H1 (cell line): ENCODE results near the gene CEP152. TPM values are rescaled to one million over a fixed set of nuclear protein-coding genes. Genes with fewer than 3 reads are reported as not detected.

Source experiments
- CTCF ChIA-PET: fragments of 300-600 bp; sonication (Branson Sonifier 250); formaldehyde crosslinking; loops from one replicate; lab custom pipeline; 2021; ENCODE audit not compliant: partially characterized antibody; lab: Charles Lee
- POLR2A ChIA-PET: fragments of 300-600 bp; sonication (Branson Sonifier 250); formaldehyde crosslinking; loops from one replicate; lab custom pipeline; 2021; ENCODE audit warnings: inconsistent platforms; ENCODE audit not compliant: partially characterized antibody; lab: Charles Lee
- DNase-seq, 2 experiments: peaks; one replicate each; pipeline versions ENCODE4 v3.0.0 to v3.0.0-alpha.2; 2010 to 2022; ENCODE audit warnings: low spot score in 2 of 2, low read depth in 1 of 2, mixed read lengths in 1 of 2
- FAIRE-seq: peaks from 2 replicates; lab custom pipeline; 2011; peaks lifted over from hg19 to GRCh38; lab: Jason Lieb, UNC
- H2AFZ ChIP-seq: 2 replicates; pipeline ENCODE4 v1.8.1; 2012; ENCODE audit warnings: low read length, inconsistent platforms
- H2AK5ac ChIP-seq: 2 replicates; pipeline ENCODE4 v1.6.1; 2013; ENCODE audit warnings: low read depth, low read length
- H2BK120ac ChIP-seq: replicated peaks from 2 replicates; pipeline ENCODE3; 2013; ENCODE audit warnings: low read depth, low read length, inconsistent platforms
- H2BK12ac ChIP-seq: 2 replicates; pipeline ENCODE4 v1.6.1; 2013; ENCODE audit warnings: low read depth, low read length
- H2BK15ac ChIP-seq: 2 replicates; pipeline ENCODE4 v1.6.1; 2013; ENCODE audit warnings: low read length
- H2BK20ac ChIP-seq: 2 replicates; pipeline ENCODE4 v1.6.1; 2013; ENCODE audit warnings: low read length
- H2BK5ac ChIP-seq: 2 replicates; pipeline ENCODE4 v1.6.1; 2013; ENCODE audit warnings: low read depth, low read length
- H3K14ac ChIP-seq: 2 replicates; pipeline ENCODE4 v1.6.1; 2013; ENCODE audit warnings: inconsistent platforms; ENCODE audit not compliant: insufficient read length
- H3K18ac ChIP-seq: 2 replicates; pipeline ENCODE4 v1.6.1; 2013; ENCODE audit warnings: low read length; ENCODE audit errors: extremely low read depth
- H3K23ac ChIP-seq: 2 replicates; pipeline ENCODE4 v1.6.1; 2013; ENCODE audit warnings: inconsistent platforms; ENCODE audit not compliant: insufficient read length
- H3K23me2 ChIP-seq: 2 replicates; pipeline ENCODE4 v1.6.1; 2013; ENCODE audit warnings: low read depth, low read length
- H3K27ac ChIP-seq: 2 replicates; pipeline ENCODE4 v1.6.1; 2011; ENCODE audit warnings: low read depth, low read length, inconsistent platforms
- H3K27me3 ChIP-seq, 4 experiments: replicated peaks in 1 of 4; 1 replicate in 1 of 4; 2 replicates in 3 of 4; pipeline versions ENCODE4 v1.6.1 to v1.8.1; 2011 to 2013; ENCODE audit warnings: low read length in 3 of 4, mild to moderate bottlenecking in 3 of 4, inconsistent platforms in 2 of 4, mixed read lengths in 2 of 4, moderate library complexity in 1 of 4; ENCODE audit not compliant: control insufficient read depth in 3 of 4, insufficient read depth in 3 of 4; ENCODE audit errors: extremely low read depth in 1 of 4
- H3K36me3 ChIP-seq, 4 experiments: 2 replicates each; pipeline versions ENCODE4 v1.6.1 to v1.8.1; 2011 to 2013; ENCODE audit warnings: mild to moderate bottlenecking in 4 of 4, low read length in 3 of 4, moderate library complexity in 2 of 4, control low read depth in 1 of 4, inconsistent platforms in 1 of 4; ENCODE audit not compliant: insufficient read depth in 4 of 4, control insufficient read depth in 2 of 4
- H3K4ac ChIP-seq: replicated peaks from 2 replicates; pipeline ENCODE3; 2013; ENCODE audit warnings: low read length, low read depth, mixed read lengths, inconsistent platforms; ENCODE audit not compliant: insufficient read length
- H3K4me1 ChIP-seq, 4 experiments: replicated peaks in 1 of 4; 1 replicate in 1 of 4; 2 replicates in 3 of 4; pipeline versions ENCODE4 v1.6.1 to v1.8.1; 2011 to 2013; ENCODE audit warnings: low read length in 3 of 4, inconsistent platforms in 2 of 4, mixed read lengths in 1 of 4; ENCODE audit not compliant: insufficient read depth in 4 of 4, control insufficient read depth in 3 of 4
- H3K4me2 ChIP-seq, 2 experiments: 2 replicates each; pipeline versions ENCODE4 v1.6.1 to v1.8.1; 2011 to 2013; ENCODE audit warnings: low read depth in 2 of 2, low read length in 2 of 2, control low read depth in 1 of 2, inconsistent platforms in 1 of 2, mild to moderate bottlenecking in 1 of 2; ENCODE audit not compliant: insufficient read depth in 1 of 2
- H3K4me3 ChIP-seq, 4 experiments: fragments of 200-600, 300-600 bp in 1 of 4; sonication (generic), shearing (Covaris generic), sonication (Bioruptor Twin) in 1 of 4; 2 replicates each; pipeline versions ENCODE4 v1.5.1 to v1.8.1; 2011 to 2016; ENCODE audit warnings: low read length in 4 of 4, low read depth in 3 of 4, control low read depth in 2 of 4, inconsistent platforms in 2 of 4, mild to moderate bottlenecking in 2 of 4, mixed read lengths in 1 of 4, moderate library complexity in 1 of 4; ENCODE audit not compliant: insufficient read depth in 2 of 4; ENCODE audit errors: extremely low read depth in 1 of 4
- H3K56ac ChIP-seq: replicated peaks from 2 replicates; pipeline ENCODE3; 2013; ENCODE audit warnings: low read depth, mild to moderate bottlenecking, mixed read lengths, low read length, inconsistent platforms; ENCODE audit not compliant: insufficient read length
- H3K79me1 ChIP-seq: 2 replicates; pipeline ENCODE4 v1.6.1; 2013; ENCODE audit warnings: low read depth, low read length, control low read depth
- H3K79me2 ChIP-seq, 2 experiments: 2 replicates each; pipeline versions ENCODE4 v1.6.1 to v1.8.1; 2012 to 2013; ENCODE audit warnings: low read length in 2 of 2, mild to moderate bottlenecking in 2 of 2, inconsistent platforms in 1 of 2; ENCODE audit not compliant: insufficient read depth in 2 of 2, control insufficient read depth in 1 of 2
- H3K9ac ChIP-seq, 4 experiments: replicated peaks in 1 of 4; 1 replicate in 1 of 4; 2 replicates in 3 of 4; pipeline versions ENCODE4 v1.6.1 to v1.8.1; 2011 to 2013; ENCODE audit warnings: low read depth in 3 of 4, low read length in 3 of 4, control low read depth in 2 of 4, mild to moderate bottlenecking in 2 of 4, moderate library complexity in 2 of 4, inconsistent platforms in 1 of 4; ENCODE audit errors: extremely low read depth in 1 of 4
- H3K9me3 ChIP-seq, 2 experiments: 2 replicates each; pipeline versions ENCODE4 v1.6.1 to v1.8.1; 2012 to 2013; ENCODE audit warnings: mild to moderate bottlenecking in 2 of 2, moderate library complexity in 2 of 2, control low read depth in 1 of 2, inconsistent platforms in 1 of 2, low read depth in 1 of 2, low read length in 1 of 2, mixed read lengths in 1 of 2; ENCODE audit not compliant: insufficient read depth in 2 of 2
- H4K20me1 ChIP-seq, 2 experiments: replicated peaks in 1 of 2; 2 replicates each; pipeline versions ENCODE3 to v1.8.1; 2011 to 2013; ENCODE audit warnings: inconsistent platforms in 2 of 2, low read length in 2 of 2, mild to moderate bottlenecking in 1 of 2; ENCODE audit not compliant: insufficient read depth in 2 of 2, control insufficient read depth in 1 of 2
- H4K5ac ChIP-seq: 2 replicates; pipeline ENCODE4 v1.6.1; 2013; ENCODE audit warnings: low read length, low read depth, mixed read lengths, inconsistent platforms; ENCODE audit not compliant: insufficient read length
- H4K8ac ChIP-seq: 2 replicates; pipeline ENCODE4 v1.8.0; 2013; ENCODE audit warnings: mild to moderate bottlenecking, moderate library complexity, low read length, inconsistent platforms; ENCODE audit not compliant: insufficient read depth; ENCODE audit errors: extremely low read depth
- H4K91ac ChIP-seq: replicated peaks from 2 replicates; pipeline ENCODE3; 2013; ENCODE audit warnings: low read length, mixed read lengths, inconsistent platforms; ENCODE audit not compliant: insufficient read length
- CEBPB ChIP-seq: IDR thresholded peaks from 2 replicates; pipeline ENCODE4 v1.6.1; 2012; ENCODE audit warnings: low read depth, low read length
- CREB1 ChIP-seq: IDR thresholded peaks from 2 replicates; pipeline ENCODE4 v1.6.1; 2012; ENCODE audit warnings: inconsistent platforms
- RNF2 ChIP-seq: fragments of 200-900, 300-1000 bp; sonication (generic); IDR thresholded peaks from 2 replicates; pipeline ENCODE4 v1.7.1; 2016; ENCODE audit warnings: borderline replicate concordance, low read depth, mild to moderate bottlenecking, antibody characterized with exemption, low read length; ENCODE audit not compliant: poor library complexity, severe bottlenecking; ENCODE audit errors: missing control alignments
- WGBS, 2 experiments: shearing (Covaris generic) in 1 of 2; methylation state at CpG; one replicate each; pipeline versions ENCODE4 v1.1.6 to v1.1.7; 2013 to 2015; ENCODE audit warnings: low lambda C conversion rate in 2 of 2, mixed read lengths in 2 of 2, inconsistent platforms in 1 of 2, low coverage in 1 of 2, missing lambda C conversion rate in 1 of 2; ENCODE audit not compliant: insufficient replicate concordance in 2 of 2, insufficient coverage in 1 of 2, insufficient read length in 1 of 2; ENCODE audit errors: extremely low coverage in 1 of 2, missing lambda C conversion rate in 1 of 2; 5-methylcytosine and 5-hydroxymethylcytosine counted together
- polyA plus RNA-seq, 7 experiments: library from polyadenylated mRNA; depleted of rRNA in 3 of 7; stranded (reverse) in 5 of 7; unstranded in 2 of 7; fragments of >200 nt in 5 of 7; fragments of 200-250 nt in 2 of 7; gene quantifications; 1 replicate in 5 of 7; 2 replicates in 1 of 7; 4 replicates in 1 of 7; pipeline versions ENCODE4 v1.2.1 to v1.2.3, GENCODE V29; 2011 to 2013; ENCODE audit warnings: missing spikeins in 2 of 7, mixed read lengths in 2 of 7
- total RNA-seq: library from RNA; stranded (reverse); fragmentation: NEBNext Ultra II Directional; extraction: Animal tissue kit (Norgen Biotek cat#: 25700); gene quantifications from 2 replicates; pipeline ENCODE4 v1.2.1, GENCODE V29; 2021

CEP152 gene
- total and polyA plus RNA-seq, 2 of the 8 experiments (the other 6 are each of a cell fraction or from before 2014, with no cell fraction given): 1.4 to 16.2 TPM

GRCh38 chr15:48834756-48835155 is 23.9 kb upstream of the CEP152 start:
- Histone ChIP-seq H3K27ac (no peak overlapping the region), H2BK20ac (no peak overlapping the region), H3K14ac (no peak overlapping the region), H2BK12ac (no peak overlapping the region), H3K4me1 (no peaks in the 10 kb centered on the region), H2BK120ac (no peak overlapping the region), H3K56ac (no peak overlapping the region), H3K79me1 (no peaks in the 10 kb centered on the region), H2BK5ac (no peak overlapping the region), H2AK5ac (no peak overlapping the region), H3K27me3 (no peaks in the 10 kb centered on the region), H3K9ac (no peak overlapping the region), H3K23me2 (no peaks in the 10 kb centered on the region), H3K4me3 (no peak overlapping the region), H4K20me1 (no peaks in the 10 kb centered on the region), H3K9me3 (no peaks in the 10 kb centered on the region), H3K4me2 (no peak overlapping the region), H3K18ac (no peak overlapping the region), H4K8ac (no peak overlapping the region), H3K79me2 (no peaks in the 10 kb centered on the region), H3K4ac (no peak overlapping the region), H3K23ac (no peak overlapping the region), H4K91ac (no peak overlapping the region), H3K36me3 (no peaks in the 10 kb centered on the region; a peak in 1 of 8 replicates), H2AFZ (no peak overlapping the region), H2BK15ac (no peak overlapping the region), H4K5ac (no peak overlapping the region)
- no peak for DNase-seq
- 79% methylated on average over 5 of the region's 5 CpGs; no CpG with 5 or more reads in 1 of the 2 experiments for WGBS, 2 experiments
- ChIA-PET CTCF (interaction anchor here (0.6 to 1.2 kb wide), 2 partner anchors 29 to 1319 kb away, joined by 3 to 4 read pairs; no protein-coding TSS in a partner anchor), POLR2A (no interaction called here)
- no peak for FAIRE-seq
- TF ChIP-seq CEBPB: no peak
- TF ChIP-seq RNF2: no peak
- TF ChIP-seq CREB1: no peak
